Caco-2 (cell line): ENCODE measurements around the gene ANKRD12. TPM values are rescaled to one million over a fixed set of nuclear protein-coding genes. Genes with fewer than 3 reads are reported as not detected.

Experiments used
- BruUV-seq: library from RNA; stranded (reverse); fragments of 400-500 nt; replicated peaks from 2 replicates; lab custom pipeline; 2021; lab: Mats Ljungman, UMichigan
- CTCF ChIA-PET: fragments of 300-600 bp; sonication (Branson Sonifier 250); formaldehyde crosslinking; loops from one replicate; lab custom pipeline; 2022; ENCODE audit warnings: antibody characterized with exemption; lab: Charles Lee
- POLR2A ChIA-PET: fragments of 300-600 bp; sonication (Branson Sonifier 250); formaldehyde crosslinking; loops from one replicate; lab custom pipeline; 2022; ENCODE audit warnings: antibody characterized with exemption; lab: Charles Lee
- DNase-seq, 2 experiments: peaks; one replicate each; pipeline versions ENCODE4 v3.0.0 to v3.0.0-alpha.2; 2020 to 2022
- H3K27me3 ChIP-seq: replicated peaks from 2 replicates; pipeline ENCODE4 v1.6.0; 2011; ENCODE audit warnings: low read length; ENCODE audit not compliant: control insufficient read depth, insufficient read depth
- H3K36me3 ChIP-seq: 2 replicates; pipeline ENCODE4 v1.5.1; 2011; ENCODE audit warnings: low read length; ENCODE audit not compliant: control insufficient read depth, insufficient read depth
- H3K4me1 ChIP-seq: fragments of 250-450 bp; sonication (Bioruptor Pico); 2 replicates; pipeline ENCODE4 v1.5.1; 2020; ENCODE audit warnings: mild to moderate bottlenecking
- H3K4me3 ChIP-seq: 2 replicates; pipeline ENCODE4 v1.5.1; 2011; ENCODE audit warnings: low read depth, mild to moderate bottlenecking, control low read depth, low read length
- H3K9me3 ChIP-seq: fragments of 250-450 bp; sonication (Bioruptor Pico); 2 replicates; pipeline ENCODE4 v1.5.1; 2020; ENCODE audit warnings: mild to moderate bottlenecking, moderate library complexity
- H3K27ac Mint-ChIP-seq: one replicate; pipeline ENCODE4 v1.8.0; 2022; ENCODE audit warnings: mixed read lengths; ENCODE audit not compliant: unreplicated experiment
- H3K27me3 Mint-ChIP-seq: one replicate; pipeline ENCODE4 v1.8.0; 2022; ENCODE audit warnings: mixed read lengths; ENCODE audit not compliant: insufficient read depth, unreplicated experiment
- H3K36me3 Mint-ChIP-seq: one replicate; pipeline ENCODE4 v1.8.0; 2022; ENCODE audit warnings: mild to moderate bottlenecking, mixed read lengths; ENCODE audit not compliant: insufficient read depth, unreplicated experiment
- H3K4me1 Mint-ChIP-seq: one replicate; pipeline ENCODE4 v1.8.0; 2022; ENCODE audit warnings: low read depth, mixed read lengths; ENCODE audit not compliant: unreplicated experiment
- H3K4me3 Mint-ChIP-seq: one replicate; pipeline ENCODE4 v1.8.0; 2022; ENCODE audit warnings: mild to moderate bottlenecking, moderate library complexity, mixed read lengths; ENCODE audit not compliant: unreplicated experiment
- H3K9me3 Mint-ChIP-seq: one replicate; pipeline ENCODE4 v1.8.0; 2022; ENCODE audit warnings: mixed read lengths; ENCODE audit not compliant: unreplicated experiment
- intact Hi-C: fragments of 100-400 bp; cut with micrococcal nuclease; formaldehyde crosslinking; loops from one replicate; pipeline ENCODE4 v1.10.0; 2022; ENCODE audit not compliant: unreplicated experiment
- total RNA-seq: library from RNA; stranded (reverse); gene quantifications from 2 replicates; pipeline ENCODE4 v1.2.3, GENCODE V29; 2022
- TF ChIP-seq, protein P1 (sequence below), 2 experiments: fragments of 200-600 bp in 1 of 2; IDR thresholded peaks; 1 replicate in 1 of 2; 2 replicates in 1 of 2; pipeline versions ENCODE4 v1.5.1 to v1.8.0; 2011 to 2022; ENCODE audit warnings: antibody characterized with exemption in 1 of 2, control low read depth in 1 of 2, inconsistent platforms in 1 of 2, low read depth in 1 of 2, low read length in 1 of 2, mild to moderate bottlenecking in 1 of 2, moderate library complexity in 1 of 2; ENCODE audit not compliant: insufficient read depth in 1 of 2, severe bottlenecking in 1 of 2, unreplicated experiment in 1 of 2

The ANKRD12 gene
- total RNA-seq, 1 experiment from 2014 or later: 33.2 TPM

GRCh38 chr18:9243029-9243428 is 106.4 kb downstream of the ANKRD12 start:
- H3K4me3 ChIP-seq: no peak overlapping the region
- H3K36me3 ChIP-seq: no peaks in the 10 kb centered on the region
- ChIA-PET POLR2A (no interaction called here), CTCF (no interaction called here)
- no peaks in the 10 kb centered on the region for H3K27me3 Mint-ChIP-seq
- no peaks in the 10 kb centered on the region for H3K4me1 ChIP-seq
- intact Hi-C loops: no loop called here
- DNase-seq: no peak
- TF ChIP-seq, protein P1, sequence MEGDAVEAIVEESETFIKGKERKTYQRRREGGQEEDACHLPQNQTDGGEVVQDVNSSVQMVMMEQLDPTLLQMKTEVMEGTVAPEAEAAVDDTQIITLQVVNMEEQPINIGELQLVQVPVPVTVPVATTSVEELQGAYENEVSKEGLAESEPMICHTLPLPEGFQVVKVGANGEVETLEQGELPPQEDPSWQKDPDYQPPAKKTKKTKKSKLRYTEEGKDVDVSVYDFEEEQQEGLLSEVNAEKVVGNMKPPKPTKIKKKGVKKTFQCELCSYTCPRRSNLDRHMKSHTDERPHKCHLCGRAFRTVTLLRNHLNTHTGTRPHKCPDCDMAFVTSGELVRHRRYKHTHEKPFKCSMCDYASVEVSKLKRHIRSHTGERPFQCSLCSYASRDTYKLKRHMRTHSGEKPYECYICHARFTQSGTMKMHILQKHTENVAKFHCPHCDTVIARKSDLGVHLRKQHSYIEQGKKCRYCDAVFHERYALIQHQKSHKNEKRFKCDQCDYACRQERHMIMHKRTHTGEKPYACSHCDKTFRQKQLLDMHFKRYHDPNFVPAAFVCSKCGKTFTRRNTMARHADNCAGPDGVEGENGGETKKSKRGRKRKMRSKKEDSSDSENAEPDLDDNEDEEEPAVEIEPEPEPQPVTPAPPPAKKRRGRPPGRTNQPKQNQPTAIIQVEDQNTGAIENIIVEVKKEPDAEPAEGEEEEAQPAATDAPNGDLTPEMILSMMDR (IDR thresholded peaks at IDR 0.05; ENCODE audit: insufficient read depth in 1 of 2, low read depth in 1 of 2, low read length in 1 of 2, severe bottlenecking in 1 of 2, unreplicated experiment in 1 of 2): no peak
- H3K36me3 Mint-ChIP-seq: peaks cover 19% of the 10 kb centered on the region
- H3K27me3 ChIP-seq: no peaks in the 10 kb centered on the region
- H3K4me1 Mint-ChIP-seq: peaks cover 8% of the 10 kb centered on the region
- H3K9me3 Mint-ChIP-seq: no peaks in the 10 kb centered on the region
- no TSS peak for BruUV-seq
- no peaks in the 10 kb centered on the region for H3K9me3 ChIP-seq
- H3K4me3 Mint-ChIP-seq: no peak overlapping the region
- H3K27ac Mint-ChIP-seq: no peak overlapping the region

GRCh38 chr18:9244376-9244775 is 107.8 kb downstream of the ANKRD12 start:
- H3K4me1 ChIP-seq: no peaks in the 10 kb centered on the region

DNA sequence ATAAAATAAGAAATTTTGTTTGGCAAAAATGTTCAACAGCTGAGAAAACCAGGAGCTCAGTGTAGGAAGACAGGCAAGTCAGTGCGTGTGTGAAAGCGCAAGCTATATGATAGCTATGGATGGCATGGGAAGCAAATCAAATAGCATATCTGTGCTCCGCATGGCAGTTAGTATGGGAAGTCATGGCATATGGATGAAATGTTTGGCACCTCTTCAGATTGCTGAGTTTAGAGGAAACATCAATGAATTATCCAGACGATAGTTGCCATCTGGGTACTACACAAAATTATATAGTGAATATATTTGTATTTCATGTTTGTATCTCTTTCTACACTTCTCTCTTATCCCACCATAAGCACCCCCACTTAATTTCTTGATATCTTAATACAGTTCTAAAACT is 112.1 kb downstream of the ANKRD12 start:
- Mint-ChIP-seq H3K4me3 (no peak overlapping the region), H3K27me3 (no peaks in the 10 kb centered on the region), H3K9me3 (no peaks in the 10 kb centered on the region), H3K4me1 (peaks cover 2% of the 10 kb centered on the region), H3K27ac (no peak overlapping the region), H3K36me3 (peaks cover 27% of the 10 kb centered on the region)
- no peak overlapping the region for H3K4me3 ChIP-seq
- CTCF ChIA-PET: no interaction called here
- DNase-seq: no peak
- no peaks in the 10 kb centered on the region for H3K4me1 ChIP-seq
- no peaks in the 10 kb centered on the region for H3K36me3 ChIP-seq
- no peaks in the 10 kb centered on the region for H3K9me3 ChIP-seq
- intact Hi-C loops: no loop called here
- H3K27me3 ChIP-seq: no peaks in the 10 kb centered on the region
- no TSS peak for BruUV-seq
- TF ChIP-seq, protein P1 (IDR thresholded peaks at IDR 0.05; ENCODE audit: insufficient read depth in 1 of 2, low read depth in 1 of 2, low read length in 1 of 2, severe bottlenecking in 1 of 2, unreplicated experiment in 1 of 2): no peak
- POLR2A ChIA-PET: no interaction called here

More at GRCh38 chr18:9244376-9244775, 107.8 kb downstream of the ANKRD12 start:
- peaks cover 8% of the 10 kb centered on the region for H3K4me1 Mint-ChIP-seq
- no peaks in the 10 kb centered on the region for H3K36me3 ChIP-seq
- POLR2A ChIA-PET: no interaction called here
- peaks cover 19% of the 10 kb centered on the region for H3K36me3 Mint-ChIP-seq
- no peaks in the 10 kb centered on the region for H3K9me3 Mint-ChIP-seq
- no TSS peak for BruUV-seq
- no peaks in the 10 kb centered on the region for H3K9me3 ChIP-seq
- intact Hi-C loops: no loop called here
- no peaks in the 10 kb centered on the region for H3K27me3 Mint-ChIP-seq
- TF ChIP-seq, protein P1 (IDR thresholded peaks at IDR 0.05; ENCODE audit: insufficient read depth in 1 of 2, low read depth in 1 of 2, low read length in 1 of 2, severe bottlenecking in 1 of 2, unreplicated experiment in 1 of 2): no peak
- H3K27me3 ChIP-seq: no peaks in the 10 kb centered on the region
- DNase-seq: no peak
- H3K4me3 Mint-ChIP-seq: no peak overlapping the region
- H3K4me3 ChIP-seq: no peak overlapping the region
- H3K27ac Mint-ChIP-seq: no peak overlapping the region
- CTCF ChIA-PET: no interaction called here
